ENCODE results near the gene ARID1B. TPM values are rescaled to one million over a fixed set of nuclear protein-coding genes. Genes with fewer than 3 reads are reported as not detected.

ARID1B gene
- total RNA-seq, 1 donor from 2014 or later: 46.4 TPM

- DNase-seq (ENCODE audit: missing footprints): no peak
- no peak for ATAC-seq
- intact Hi-C loops (cut with DNase I): loop anchor here (5.0 kb wide), 1 partner anchor 196 kb away; no protein-coding TSS in a partner anchor
These were observed 106.5 kb downstream of the ARID1B start for GRCh38 chr6:156883497-156884252.

- no peak for ATAC-seq
- no peak for DNase-seq (ENCODE audit: missing footprints)
- intact Hi-C loops (cut with DNase I): loop anchor here (5.0 kb wide), 1 partner anchor 197 kb away; no protein-coding TSS in a partner anchor
These were observed 107.1 kb downstream of the ARID1B start for GRCh38 chr6:156884306-156884705.

- intact Hi-C loops (cut with DNase I): loop anchor here (5.0 kb wide), 3 partner anchors 47 to 137 kb away; no protein-coding TSS in a partner anchor
- ATAC-seq (no peak), DNase-seq (ENCODE audit: missing footprints) (no peak)
These were observed 108.4 kb downstream of the ARID1B start for GRCh38 chr6:156885562-156885961.

GRCh38 chr6:156886409-156886808 lies 109.2 kb downstream of the ARID1B start:
- ATAC-seq: peak; percentile 28
- DNase-seq (ENCODE audit: missing footprints): no peak
- intact Hi-C loops (cut with DNase I): loop anchor here (5.0 kb wide), 3 partner anchors 46 to 136 kb away; no protein-coding TSS in a partner anchor

- DNase-seq (ENCODE audit: missing footprints) (no peak), ATAC-seq (peak; percentile 16)
- intact Hi-C loops (cut with DNase I): loop anchor here (5.0 kb wide), 3 partner anchors 45 to 135 kb away; no protein-coding TSS in a partner anchor
These were observed 110.6 kb downstream of the ARID1B start for GRCh38 chr6:156887623-156888269.

GRCh38 chr6:156889469-156889868 lies 112.3 kb downstream of the ARID1B start:
- ATAC-seq: no peak
- intact Hi-C loops (cut with DNase I): loop anchor here (5.0 kb wide), 3 partner anchors 43 to 133 kb away; no protein-coding TSS in a partner anchor
- DNase-seq (ENCODE audit: missing footprints): no peak

- intact Hi-C loops (cut with DNase I): loop anchor here (5.0 kb wide), 3 partner anchors 42 to 132 kb away; no protein-coding TSS in a partner anchor
- DNase-seq (ENCODE audit: missing footprints): no peak
- no peak for ATAC-seq
These were observed 112.8 kb downstream of the ARID1B start for GRCh38 chr6:156889986-156890385.

GRCh38 chr6:156890627-156891314 lies 113.6 kb downstream of the ARID1B start:
- intact Hi-C loops (cut with DNase I): no loop called here
- ATAC-seq: no peak
- DNase-seq (ENCODE audit: missing footprints): no peak

- DNase-seq (ENCODE audit: missing footprints): no peak
- ATAC-seq: no peak
- intact Hi-C loops (cut with DNase I): no loop called here
These were observed 120.8 kb downstream of the ARID1B start for GRCh38 chr6:156897907-156898531.

GRCh38 chr6:156899071-156899470 lies 121.9 kb downstream of the ARID1B start:
- no peak for DNase-seq (ENCODE audit: missing footprints)
- intact Hi-C loops (cut with DNase I): no loop called here
- ATAC-seq: no peak

GRCh38 chr6:156899532-156900135 lies 122.5 kb downstream of the ARID1B start:
- DNase-seq (ENCODE audit: missing footprints) (no peak), ATAC-seq (no peak)
- intact Hi-C loops (cut with DNase I): no loop called here

GRCh38 chr6:156900292-156900691 lies 123.1 kb downstream of the ARID1B start:
- intact Hi-C loops (cut with DNase I): no loop called here
- ATAC-seq (no peak), DNase-seq (ENCODE audit: missing footprints) (no peak)

GRCh38 chr6:156901309-156902019 lies 124.3 kb downstream of the ARID1B start:
- intact Hi-C loops (cut with DNase I): no loop called here

GRCh38 chr6:156902782-156903181 lies 125.6 kb downstream of the ARID1B start:
- intact Hi-C loops (cut with DNase I): no loop called here
- no peak for ATAC-seq
- DNase-seq (ENCODE audit: missing footprints): no peak

More at GRCh38 chr6:156901309-156902019, 124.3 kb downstream of the ARID1B start:
- DNase-seq (ENCODE audit: missing footprints) (no peak), ATAC-seq (no peak)

- intact Hi-C loops (cut with DNase I): no loop called here
- no peak for DNase-seq (ENCODE audit: missing footprints)
- no peak for ATAC-seq
These were observed 127.2 kb downstream of the ARID1B start for GRCh38 chr6:156904176-156904967.

GRCh38 chr6:156905801-156906200 lies 128.6 kb downstream of the ARID1B start:
- intact Hi-C loops (cut with DNase I): no loop called here
- ATAC-seq (no peak), DNase-seq (ENCODE audit: missing footprints) (no peak)

GRCh38 chr6:156906451-156906850 lies 129.3 kb downstream of the ARID1B start:
- DNase-seq (ENCODE audit: missing footprints) (no peak), ATAC-seq (no peak)
- intact Hi-C loops (cut with DNase I): no loop called here
